Neural cell (in vitro differentiated cells): ENCODE data around the gene ARHGAP10.
"Not testable (repeated sequence)": the region's sequence is repeated elsewhere in the genome, so short reads cannot be mapped to it uniquely, and the experiment has no call there.

ENCODE experiments used
- EP300 ChIP-seq: fragments of 450-650 bp; conservative IDR thresholded peaks from 2 replicates; pipeline ENCODE4 v1.6.1; 2014; ENCODE audit warnings: antibody characterized with exemption, mild to moderate bottlenecking, moderate library complexity; ENCODE audit not compliant: poor library complexity, severe bottlenecking
- MXI1 ChIP-seq: fragments of 450-650 bp; conservative IDR thresholded peaks from 2 replicates; pipeline ENCODE4 v1.6.1; 2014; ENCODE audit warnings: antibody characterized with exemption, mild to moderate bottlenecking; ENCODE audit not compliant: poor library complexity, severe bottlenecking
- POLR2AphosphoS5 ChIP-seq: IDR thresholded peaks from 2 replicates; pipeline ENCODE4 v1.6.1; 2012
- SMC3 ChIP-seq: fragments of 450-650 bp; conservative IDR thresholded peaks from 2 replicates; pipeline ENCODE4 v1.6.1; 2014; ENCODE audit warnings: antibody characterized with exemption, mild to moderate bottlenecking, moderate library complexity; ENCODE audit not compliant: poor library complexity
- TAF1 ChIP-seq: IDR thresholded peaks from 2 replicates; pipeline ENCODE4 v1.6.1; 2012; ENCODE audit warnings: low read depth
- TF ChIP-seq, protein P1 (sequence below): fragments of 450-650 bp; IDR thresholded peaks from 2 replicates; pipeline ENCODE4 v1.5.1; 2014; ENCODE audit warnings: antibody characterized with exemption, mild to moderate bottlenecking, moderate library complexity; ENCODE audit not compliant: poor library complexity, severe bottlenecking

GRCh38 chr4:147912106-147912505 is 180.2 kb downstream of the ARHGAP10 start:
- TF ChIP-seq, protein P1, sequence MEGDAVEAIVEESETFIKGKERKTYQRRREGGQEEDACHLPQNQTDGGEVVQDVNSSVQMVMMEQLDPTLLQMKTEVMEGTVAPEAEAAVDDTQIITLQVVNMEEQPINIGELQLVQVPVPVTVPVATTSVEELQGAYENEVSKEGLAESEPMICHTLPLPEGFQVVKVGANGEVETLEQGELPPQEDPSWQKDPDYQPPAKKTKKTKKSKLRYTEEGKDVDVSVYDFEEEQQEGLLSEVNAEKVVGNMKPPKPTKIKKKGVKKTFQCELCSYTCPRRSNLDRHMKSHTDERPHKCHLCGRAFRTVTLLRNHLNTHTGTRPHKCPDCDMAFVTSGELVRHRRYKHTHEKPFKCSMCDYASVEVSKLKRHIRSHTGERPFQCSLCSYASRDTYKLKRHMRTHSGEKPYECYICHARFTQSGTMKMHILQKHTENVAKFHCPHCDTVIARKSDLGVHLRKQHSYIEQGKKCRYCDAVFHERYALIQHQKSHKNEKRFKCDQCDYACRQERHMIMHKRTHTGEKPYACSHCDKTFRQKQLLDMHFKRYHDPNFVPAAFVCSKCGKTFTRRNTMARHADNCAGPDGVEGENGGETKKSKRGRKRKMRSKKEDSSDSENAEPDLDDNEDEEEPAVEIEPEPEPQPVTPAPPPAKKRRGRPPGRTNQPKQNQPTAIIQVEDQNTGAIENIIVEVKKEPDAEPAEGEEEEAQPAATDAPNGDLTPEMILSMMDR: not testable (repeated sequence)
- TF ChIP-seq TAF1, POLR2AphosphoS5, SMC3, MXI1, EP300: not testable (repeated sequence)
